Adrenal gland (tissue), 12 donors: ENCODE measurements around the gene USP34. TPM values are rescaled to one million over a fixed set of nuclear protein-coding genes. Genes with fewer than 3 reads are reported as not detected.

Experiments used
- DNase-seq, 7 donors: peaks; one replicate each; pipeline ENCODE4 v3.0.0-alpha.2; 2019 to 2020
- H3K27ac ChIP-seq, 5 donors: fragments of 200-600 bp; sonication (generic) in 4 of 5; 1 replicate in 3 of 5; 2 replicates in 2 of 5; pipeline versions ENCODE4 v1.5.1 to v1.8.0; 2016 to 2020; ENCODE audit warnings: mild to moderate bottlenecking in 1 of 5
- H3K27me3 ChIP-seq: fragments of 200-600 bp; 2 replicates; pipeline ENCODE4 v1.8.0; 2021
- H3K36me3 ChIP-seq, 2 donors: fragments of 200-600 bp; replicated peaks in 1 of 2; 1 replicate in 1 of 2; 2 replicates in 1 of 2; pipeline versions ENCODE4 v1.5.1 to v1.8.0; 2018 to 2022
- H3K4me1 ChIP-seq, 2 donors: fragments of 200-600 bp; replicated peaks in 1 of 2; 1 replicate in 1 of 2; 2 replicates in 1 of 2; pipeline versions ENCODE4 v1.5.1 to v1.8.0; 2018 to 2021
- H3K4me3 ChIP-seq, 4 donors: fragments of 200-600 bp; sonication (generic) in 3 of 4; one replicate each; pipeline ENCODE4 v1.5.1; 2016 to 2018
- H3K9me3 ChIP-seq, 3 donors: fragments of 200-600 bp; sonication (generic) in 1 of 3; replicated peaks in 1 of 3; 1 replicate in 2 of 3; 2 replicates in 1 of 3; pipeline versions ENCODE4 v1.5.1 to v1.8.0; 2016 to 2021
- CTCF ChIP-seq, 6 experiments: fragments of 450-650 bp in 4 of 6; fragments of 200-600 bp in 2 of 6; sonication (generic) in 1 of 6; IDR thresholded peaks; 1 replicate in 5 of 6; 2 replicates in 1 of 6; pipeline versions ENCODE4 v1.5.1 to v1.8.0; 2016 to 2021; ENCODE audit warnings: antibody characterized with exemption in 6 of 6, mild to moderate bottlenecking in 2 of 6, moderate library complexity in 1 of 6
- POLR2A ChIP-seq, 2 donors: fragments of 450-650 bp; IDR thresholded peaks; one replicate each; pipeline ENCODE4 v1.6.1; 2017; ENCODE audit warnings: antibody characterized with exemption in 2 of 2, mild to moderate bottlenecking in 2 of 2, moderate library complexity in 1 of 2
- WGBS, 4 donors: extraction: QIAGEN DNeasy Blood & Tissue Kit in 2 of 4; methylation state at CpG; one replicate each; pipeline versions ENCODE4 v1.1.5 to v1.1.7; 2013 to 2017; 5-methylcytosine and 5-hydroxymethylcytosine counted together
- intact Hi-C, 2 donors: fragments of 100-400 bp; cut with DNase I; formaldehyde crosslinking; loops; one replicate each; pipeline versions ENCODE4 v1.14.1 to v1.15.0; 2022 to 2023
- polyA plus RNA-seq, 3 donors: library from polyadenylated mRNA; stranded (reverse); fragments of 200-250 nt in 2 of 3; fragments of 350-450 nt in 1 of 3; fragmentation: Illumina TruSeq in 1 of 3; extraction: RNeasy Lipid Tissue Mini Kit (QIAGEN cat#74804) in 1 of 3; gene quantifications; one replicate each; pipeline ENCODE4 v1.2.3, GENCODE V29; 2013 to 2014
- total RNA-seq, 9 donors: library from RNA; depleted of rRNA in 4 of 9; stranded (reverse); fragments of >200 nt in 4 of 9; fragments of 120-200 nt in 1 of 9; fragmentation: NEBNext Ultra II Directional in 1 of 9; extraction: Animal tissue kit (Norgen Biotek cat#: 25700) in 1 of 9; gene quantifications; one replicate each; pipeline versions ENCODE4 v1.1.0 to v1.2.4, GENCODE V29; 2013 to 2023
- donor health status: healthy with polysubstance abuse.
- donor health status: Bipolar disorder and iron deficiency.
- donor health status: DM: yes; HTN: yes; CAD: no.
- donor health status: DM: no; HTN: no; CAD: no.
- donor health status: DM: no; HTN: no; CAD: no.
- donor health status: DM: yes; HTN: yes; CAD: no.

The USP34 gene
- total and polyA plus RNA-seq, 12 donors, result 78.1 to 163 (median 99.2) TPM

- H3K36me3 ChIP-seq, result peaks cover 0 to 34% of the 10 kb centered on the region in 2 donors
- WGBS, 4 donors, result 94 to 96% (median 95%) methylated on average over 3 of the region's 3 CpGs
- TF ChIP-seq CTCF (IDR thresholded peaks at IDR 0.05) (no peak), POLR2A (IDR thresholded peaks at IDR 0.05) (no peak)
Observed at GRCh38 chr2:61281321-61281720, 189.6 kb downstream of the USP34 start.

GRCh38 chr2:61277756-61278155 is 193.1 kb downstream of the USP34 start:
- Histone ChIP-seq H3K4me1 (no peaks in the 10 kb centered on the region), H3K27ac (no peak overlapping the region), H3K27me3 (no peaks in the 10 kb centered on the region), H3K36me3 (peaks cover 0 to 34% of the 10 kb centered on the region in 2 donors), H3K4me3 (no peak overlapping the region), H3K9me3 (no peaks in the 10 kb centered on the region)
- intact Hi-C loops, result no loop called here
- no peak for TF ChIP-seq CTCF (IDR thresholded peaks at IDR 0.05)
- TF ChIP-seq POLR2A (IDR thresholded peaks at IDR 0.05), result no peak
- no peak for DNase-seq
- 97 to 99% (median 97%) methylated on average over 13 of the region's 13 CpGs for WGBS, 4 donors

More at GRCh38 chr2:61281321-61281720, 189.6 kb downstream of the USP34 start:
- Histone ChIP-seq H3K27me3 (no peaks in the 10 kb centered on the region), H3K9me3 (no peaks in the 10 kb centered on the region), H3K4me3 (no peak overlapping the region), H3K27ac (no peak overlapping the region), H3K4me1 (no peaks in the 10 kb centered on the region)
- intact Hi-C loops, result no loop called here
- no peak for DNase-seq

GRCh38 chr2:61275575-61276184 is 195.2 kb downstream of the USP34 start:
- intact Hi-C loops, result no loop called here
- Histone ChIP-seq H3K36me3 (peaks cover 0 to 30% of the 10 kb centered on the region in 2 donors), H3K4me1 (no peaks in the 10 kb centered on the region), H3K9me3 (no peaks in the 10 kb centered on the region), H3K27me3 (no peaks in the 10 kb centered on the region), H3K27ac (no peak overlapping the region), H3K4me3 (no peak overlapping the region)
- WGBS, 4 donors, result 84 to 95% (median 90%) methylated on average over 1 of the region's 1 CpG
- no peak for TF ChIP-seq POLR2A (IDR thresholded peaks at IDR 0.05)
- no peak for TF ChIP-seq CTCF (IDR thresholded peaks at IDR 0.05)
- DNase-seq, result no peak

GRCh38 chr2:61272421-61273070 is 198.3 kb downstream of the USP34 start:
- no peaks in the 10 kb centered on the region for H3K9me3 ChIP-seq
- no peak overlapping the region for H3K27ac ChIP-seq
- DNase-seq, result no peak
- H3K4me3 ChIP-seq, result no peak overlapping the region
- H3K4me1 ChIP-seq, result no peaks in the 10 kb centered on the region
- 94 to 96% (median 95%) methylated on average over 4 of the region's 4 CpGs for WGBS, 4 donors
- H3K36me3 ChIP-seq, result peaks cover 0 to 9% of the 10 kb centered on the region in 2 donors
- TF ChIP-seq CTCF (IDR thresholded peaks at IDR 0.05) (no peak), POLR2A (IDR thresholded peaks at IDR 0.05) (no peak)
- no peaks in the 10 kb centered on the region for H3K27me3 ChIP-seq
- intact Hi-C loops, result no loop called here
